IPS-NIHi7 (cell line): ENCODE measurements around the gene SLK.
A peak's percentile ranks its signal among the peaks of the same experiment; 100 is the strongest.

Experiments
- DNase-seq: peaks from one replicate; pipeline ENCODE4 v3.0.0; 2012; ENCODE audit warnings: mixed read lengths; ENCODE audit errors: extremely low spot score

The SLK gene

GRCh38 chr10:104052431-104052830 is 85.5 kb downstream of the SLK start:
- no peak for DNase-seq

DNA sequence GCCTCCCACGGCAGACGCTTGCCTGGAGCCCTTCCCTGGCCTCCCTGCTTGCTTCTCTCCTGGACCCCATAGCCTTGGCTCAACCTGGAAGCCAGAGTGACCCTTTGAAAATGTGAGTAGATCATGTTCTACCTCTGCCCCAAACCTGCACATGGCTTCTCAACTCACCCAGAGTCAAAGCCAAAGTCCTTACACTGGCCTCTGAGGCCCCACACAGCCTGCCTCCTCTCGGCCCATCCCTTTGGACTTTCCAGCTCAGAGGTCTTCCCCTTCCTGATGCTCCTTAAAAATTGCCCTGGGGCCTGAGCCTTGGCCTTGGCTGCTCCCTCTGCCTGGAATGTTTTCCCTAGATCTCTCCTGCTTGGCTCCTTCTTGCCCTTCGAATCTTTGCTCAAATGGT is 86.3 kb downstream of the SLK start:
- no peak for DNase-seq

DNA sequence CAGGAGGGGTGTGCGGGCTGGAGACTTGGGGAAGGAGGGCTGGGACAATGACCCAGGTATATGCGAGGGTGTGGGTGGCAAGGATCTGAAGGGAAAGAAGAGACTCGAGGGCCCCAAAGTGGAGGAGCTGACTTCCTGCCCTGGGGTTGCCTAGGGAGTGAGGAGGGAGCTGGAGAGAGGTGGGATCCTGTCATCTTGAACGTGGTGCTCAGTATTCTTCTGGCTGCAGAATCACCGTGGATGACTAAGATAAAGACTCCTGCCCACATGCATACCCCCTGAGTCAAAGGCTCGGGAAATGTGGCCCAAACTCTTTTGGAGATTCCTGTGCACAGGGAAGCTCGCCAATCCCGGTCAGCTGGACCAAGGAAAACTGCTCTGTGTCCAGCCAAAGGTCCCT is 87.5 kb downstream of the SLK start:
- peak; percentile 21 for DNase-seq

DNA sequence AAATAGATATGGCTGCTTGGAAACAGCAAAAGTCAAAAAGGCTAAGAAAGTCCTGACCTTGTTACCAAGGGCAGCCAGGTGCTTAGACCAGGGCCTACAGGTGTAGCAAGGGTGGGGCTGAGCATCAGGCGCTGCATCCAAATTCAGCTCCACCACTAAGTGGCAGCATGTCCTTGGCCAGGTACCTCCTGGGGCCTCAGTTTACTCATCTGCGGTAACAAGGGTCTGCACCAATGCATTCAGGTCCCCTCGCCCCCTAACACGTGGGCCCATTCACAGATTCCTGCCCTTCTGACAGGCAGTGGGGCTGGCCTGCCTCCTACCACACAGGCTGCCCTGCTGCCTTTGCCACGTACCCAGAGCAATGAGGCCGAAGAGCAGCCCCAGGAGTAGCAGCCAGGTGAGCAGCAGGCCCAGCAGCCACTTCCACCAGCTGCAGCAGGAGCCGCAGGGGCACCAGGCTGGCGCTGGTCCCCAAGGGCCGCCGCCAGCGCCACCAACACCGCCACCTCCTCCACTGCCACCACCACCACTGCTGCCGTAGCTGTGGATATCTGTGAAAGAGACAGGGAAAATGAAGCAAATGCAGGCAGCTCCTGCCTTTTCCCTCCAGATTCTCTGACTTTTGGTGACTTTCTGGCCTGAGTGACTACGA is 89.8 kb downstream of the SLK start:
- DNase-seq, result no peak

- peak; percentile 35 for DNase-seq
Measured at GRCh38 chr10:104057717-104058116, 90.8 kb downstream of the SLK start.

DNA sequence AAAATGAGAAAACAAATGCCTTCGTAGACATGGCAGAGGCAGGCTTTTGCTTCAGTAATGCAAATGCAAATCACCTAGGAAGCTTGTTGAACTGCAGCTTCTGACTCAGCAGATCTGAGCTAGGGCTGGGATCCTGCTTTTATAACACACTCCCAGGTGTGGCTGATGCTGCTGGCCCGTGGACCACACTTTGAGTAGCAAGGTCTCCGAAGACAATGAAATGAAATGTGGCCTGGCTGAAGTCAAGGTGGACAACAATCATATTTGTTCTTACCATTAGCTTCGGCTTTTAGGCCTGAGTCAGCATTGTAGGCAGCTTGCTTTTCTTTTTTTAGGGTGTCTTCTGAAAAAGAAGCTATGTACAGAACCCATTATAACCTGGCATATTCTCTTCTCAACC is 92.4 kb downstream of the SLK start:
- DNase-seq, result peak; percentile 47

DNA sequence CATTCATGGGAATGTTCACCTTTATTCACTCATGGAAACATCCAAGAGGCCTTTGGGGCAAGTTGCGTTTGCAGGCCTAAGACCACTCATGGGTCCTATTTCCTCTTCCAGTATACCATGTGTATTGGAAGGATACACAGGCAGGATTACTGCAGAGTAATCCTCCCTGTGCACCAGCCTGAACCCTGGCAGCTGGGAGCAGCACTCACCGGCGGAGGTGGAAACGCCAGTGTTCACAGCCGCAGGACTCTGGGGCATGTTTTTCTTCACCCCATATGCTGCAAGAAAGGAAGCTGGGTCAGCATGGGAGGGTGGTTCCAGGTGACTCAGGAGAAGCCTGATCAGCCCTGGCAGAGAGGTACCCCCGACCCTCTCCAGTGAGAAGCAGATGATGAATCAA is 94.3 kb downstream of the SLK start:
- DNase-seq, result no peak

DNA sequence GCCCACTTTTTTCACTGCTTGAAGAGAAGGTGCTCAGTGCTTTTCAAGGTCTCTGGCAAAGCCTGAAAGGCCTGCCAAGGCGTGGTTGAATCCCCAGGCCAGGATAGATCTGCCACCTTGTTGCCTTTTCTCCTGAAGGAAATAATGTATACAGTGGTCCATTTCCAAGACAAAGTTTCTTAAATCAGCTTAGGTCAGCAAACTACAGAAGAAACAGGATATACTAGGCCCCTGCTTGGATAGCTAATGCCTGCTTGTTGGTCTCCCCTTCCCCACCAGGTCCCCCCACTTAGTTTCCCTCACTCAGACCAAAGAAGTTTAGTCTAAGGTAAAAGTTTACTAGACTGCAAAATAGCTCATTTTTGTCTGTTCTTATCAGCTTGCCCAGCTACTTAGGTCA is 98.8 kb downstream of the SLK start:
- DNase-seq, result no peak

DNA sequence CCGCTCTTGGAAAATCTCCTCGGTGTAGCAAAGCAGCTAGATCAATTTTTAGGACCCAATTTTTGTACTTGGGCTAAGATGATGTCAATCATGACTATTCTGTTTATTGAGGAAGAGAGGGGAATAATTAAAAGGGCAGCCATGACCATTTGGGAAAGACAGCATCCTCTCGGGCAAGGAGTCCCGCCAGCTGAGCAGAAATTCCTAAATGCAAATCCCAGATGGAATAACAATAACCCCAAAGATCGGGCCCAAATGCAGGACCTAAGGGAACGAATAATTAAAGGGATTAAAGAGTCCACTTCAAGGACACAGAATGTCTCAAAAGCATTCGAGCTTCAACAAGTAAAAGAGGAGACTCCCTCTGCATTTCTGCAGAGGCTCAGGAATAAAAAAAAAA is 100.0 kb downstream of the SLK start:
- DNase-seq, result no peak

DNA sequence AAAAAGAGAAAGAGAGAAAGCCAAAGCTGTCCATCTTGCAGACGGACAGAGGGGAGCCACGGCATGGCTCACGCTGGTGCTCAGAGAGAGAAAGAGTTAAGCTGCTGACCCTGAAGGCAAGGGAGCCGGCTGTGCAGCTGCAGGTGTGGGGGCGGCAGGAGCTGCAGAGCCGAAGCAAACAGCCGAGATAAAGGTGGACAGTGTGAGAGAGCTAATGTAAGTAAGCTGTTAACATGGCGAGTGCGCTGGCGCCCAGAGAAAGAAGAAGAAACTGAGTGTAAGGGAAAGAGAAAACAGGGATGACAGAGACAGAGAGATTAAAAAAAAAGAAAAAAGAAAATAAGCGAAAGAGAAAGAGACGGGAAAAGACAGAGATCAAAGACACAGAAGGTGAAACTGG is 100.6 kb downstream of the SLK start:
- DNase-seq, result no peak

- no peak for DNase-seq
Measured at GRCh38 chr10:104069613-104070012, 102.7 kb downstream of the SLK start.

DNA sequence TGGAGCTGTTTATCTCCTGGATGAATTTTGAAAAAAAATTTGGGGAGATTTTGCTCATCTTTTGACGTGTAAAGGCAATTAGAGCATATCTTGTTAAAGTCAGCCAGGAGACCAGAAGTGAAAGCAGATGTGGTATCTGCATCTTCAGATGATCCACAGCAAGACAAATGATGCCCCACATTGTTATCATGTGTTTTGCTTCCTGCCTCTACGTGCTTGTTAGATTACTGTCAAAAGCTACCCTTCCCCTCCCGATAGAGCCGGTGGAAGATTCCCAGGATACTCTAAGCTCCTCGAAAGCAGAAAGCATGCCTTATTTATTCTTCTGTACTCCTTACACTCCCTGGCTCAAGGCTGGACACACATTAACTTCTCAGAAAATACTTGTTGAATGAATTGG is 105.8 kb downstream of the SLK start:
- DNase-seq, result no peak

DNA sequence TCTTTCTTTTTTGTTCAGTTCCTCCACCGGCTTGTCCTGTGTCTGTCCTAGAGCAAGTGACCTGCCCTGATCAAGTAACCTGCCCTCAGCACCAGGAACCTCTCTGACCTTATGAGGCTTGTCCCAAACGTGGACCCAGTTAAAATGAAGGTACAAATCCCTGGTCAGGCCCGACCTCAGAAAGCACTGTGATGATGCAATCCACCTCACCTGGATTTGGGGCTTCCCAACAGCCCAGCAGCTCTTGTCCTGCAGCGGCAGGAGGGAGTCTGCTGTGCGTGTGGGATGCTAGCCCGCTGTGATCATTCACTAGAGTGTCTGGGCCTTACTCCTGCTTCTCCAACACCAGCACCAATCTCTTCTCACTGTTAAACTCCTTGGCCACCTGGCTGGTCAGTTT is 107.6 kb downstream of the SLK start:
- no peak for DNase-seq

GRCh38 chr10:104076743-104077160 is 109.8 kb downstream of the SLK start:
- DNase-seq, result peak; percentile 48

GRCh38 chr10:104077247-104077646 is 110.3 kb downstream of the SLK start:
- peak; percentile 68 for DNase-seq

DNA sequence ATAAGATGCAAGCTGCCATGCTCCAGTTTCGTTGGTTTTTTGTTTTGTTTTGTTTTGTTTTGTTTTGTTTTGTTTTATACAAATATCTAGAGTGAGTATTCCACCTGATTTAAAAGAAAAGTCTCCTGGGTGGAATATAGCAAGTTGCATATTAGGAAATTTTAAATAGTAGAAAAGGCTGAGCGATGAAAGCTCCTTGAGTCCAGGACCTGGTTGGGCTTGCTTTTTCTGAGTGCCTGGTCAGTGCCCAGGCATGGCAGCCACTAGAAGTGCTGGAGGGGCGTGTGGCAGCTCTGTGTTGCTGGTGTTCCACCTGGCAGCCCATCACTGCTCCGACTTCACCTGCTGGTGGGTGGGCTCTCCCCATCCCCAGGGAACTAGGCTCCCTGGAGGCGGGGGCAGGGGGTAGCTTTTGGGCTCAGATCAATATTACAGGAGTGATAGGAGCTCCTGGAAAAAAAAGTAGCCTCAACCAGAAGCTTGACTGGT is 110.8 kb downstream of the SLK start:
- DNase-seq, result no peak
